HG03354 (cell line): ENCODE data around the gene MVK.

Source experiments
- ATAC-seq: cut with Tn5 transposase; IDR thresholded peaks from one replicate; pipeline ENCODE4 v1.9.1; 2021; ENCODE audit warnings: mild to moderate bottlenecking; ENCODE audit not compliant: unreplicated experiment, poor library complexity, severe bottlenecking

Gene MVK

DNA sequence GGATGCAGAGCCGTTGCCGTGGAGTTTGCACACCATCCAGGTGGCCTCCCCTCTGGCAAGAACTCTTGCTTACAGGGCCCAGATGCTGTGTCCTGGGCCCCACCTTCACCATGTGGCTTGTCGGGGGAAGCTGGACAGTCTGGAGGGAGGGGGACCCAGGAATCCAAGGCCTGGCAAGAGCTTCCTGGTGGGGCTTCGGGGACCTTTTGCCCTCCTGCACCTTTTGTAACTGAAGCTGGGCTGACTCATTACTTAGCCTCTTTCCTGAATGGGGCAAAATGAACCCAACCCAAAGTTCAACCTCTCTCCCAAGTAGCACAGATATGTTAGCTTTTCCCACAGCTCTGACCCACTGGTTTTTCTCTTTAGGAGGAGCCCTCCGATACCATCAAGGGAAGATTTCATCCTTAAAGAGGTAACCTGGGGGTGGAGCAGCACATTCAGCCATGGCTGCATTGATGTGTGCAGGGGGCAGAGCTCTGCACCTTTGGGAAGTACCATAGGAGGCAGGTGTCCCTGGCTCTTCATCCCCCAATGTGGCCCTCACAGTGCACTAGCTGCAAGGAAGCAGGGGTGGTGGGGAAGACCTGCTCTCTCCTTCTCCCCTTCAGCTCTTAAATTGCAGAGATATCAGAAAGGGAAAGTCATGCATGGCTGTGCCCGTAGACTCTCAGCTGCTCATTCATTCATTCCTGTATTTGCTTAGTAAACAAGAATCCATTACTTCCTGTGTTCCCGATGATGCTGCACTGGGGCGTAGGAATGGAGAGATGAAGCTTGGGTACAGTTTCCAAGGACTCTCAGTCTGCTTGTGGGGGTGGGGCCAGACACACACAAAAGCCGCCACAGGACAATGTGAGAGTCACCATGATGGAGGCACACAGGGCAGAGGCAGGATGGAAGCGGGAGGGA lies 13.0 kb downstream of the MVK start:
- no peak for ATAC-seq

DNA sequence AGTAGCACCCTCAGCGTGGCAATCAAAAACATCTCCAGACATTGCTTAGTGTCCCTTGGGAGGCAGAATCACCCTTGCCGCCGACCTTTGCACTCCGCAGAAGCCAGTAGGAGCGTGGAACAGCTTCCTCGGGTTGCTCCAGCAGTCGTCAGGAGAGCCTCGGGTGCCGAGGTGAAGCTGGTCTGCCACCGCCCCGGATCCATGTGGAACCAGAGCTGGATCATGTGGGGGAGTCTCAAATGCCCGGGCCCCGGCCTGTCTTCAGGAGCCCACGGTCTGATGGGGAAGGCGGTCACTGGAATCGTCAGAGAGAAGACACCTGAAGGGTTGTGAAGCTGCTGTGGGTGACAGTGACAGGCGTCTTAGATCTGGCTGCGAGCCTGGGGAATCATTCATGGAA lies 14.3 kb downstream of the MVK start:
- no peak for ATAC-seq

DNA sequence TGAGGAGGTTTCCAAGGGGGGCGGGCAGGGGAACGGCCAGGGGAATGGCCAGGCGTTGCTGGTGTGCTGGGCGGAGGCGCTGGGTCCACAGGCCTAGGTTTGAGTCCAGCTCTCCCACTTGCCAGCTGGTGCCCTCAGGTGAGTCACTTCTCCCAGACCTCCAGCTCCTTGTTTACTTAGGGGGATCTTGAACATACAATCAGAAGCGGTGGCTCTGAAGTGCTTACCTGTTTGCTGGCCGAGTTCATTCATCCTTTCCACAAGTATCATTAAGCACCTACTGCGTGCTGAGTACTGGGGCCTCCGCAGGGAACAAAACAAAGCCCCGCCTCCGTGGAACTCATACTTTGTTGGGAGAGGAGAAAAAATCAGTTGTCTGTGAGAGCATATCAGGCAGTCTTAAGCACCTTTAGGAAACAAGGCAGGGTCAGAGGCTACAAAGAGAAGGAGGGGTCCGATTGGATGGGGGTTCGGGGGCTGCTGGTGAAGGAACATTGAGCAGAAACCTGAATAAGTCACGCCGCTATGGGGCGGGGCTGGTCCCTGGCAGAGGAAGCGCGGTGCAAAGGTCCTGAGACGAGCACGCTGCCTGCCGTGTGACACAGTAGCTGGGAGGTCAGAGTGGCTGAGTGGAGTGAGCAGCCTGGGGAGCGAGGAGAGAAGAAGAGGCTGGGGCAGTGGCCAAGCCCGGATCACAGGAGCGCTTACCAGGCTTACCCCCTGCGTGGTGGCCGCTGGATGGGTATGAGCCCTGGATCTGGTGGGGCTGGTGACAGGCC lies 15.1 kb downstream of the MVK start:
- ATAC-seq = no peak

DNA sequence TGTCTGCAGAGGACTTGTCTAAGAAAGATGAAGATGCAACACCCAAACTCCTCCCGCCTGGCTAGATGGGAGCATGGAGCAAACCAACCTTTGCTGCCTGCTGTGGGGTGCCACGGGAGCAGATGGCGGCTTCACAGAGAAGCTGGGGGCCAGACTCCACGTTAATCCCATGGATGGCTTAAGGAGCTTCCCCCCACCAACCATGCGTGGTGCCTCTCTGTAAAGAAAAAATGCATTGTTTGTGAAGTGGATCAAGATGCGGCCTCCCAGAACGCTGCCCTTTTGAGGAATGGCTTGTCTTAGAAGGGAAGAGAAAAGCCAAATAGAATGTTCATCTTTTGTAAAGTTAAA lies 15.6 kb downstream of the MVK start:
- ATAC-seq = no peak

DNA sequence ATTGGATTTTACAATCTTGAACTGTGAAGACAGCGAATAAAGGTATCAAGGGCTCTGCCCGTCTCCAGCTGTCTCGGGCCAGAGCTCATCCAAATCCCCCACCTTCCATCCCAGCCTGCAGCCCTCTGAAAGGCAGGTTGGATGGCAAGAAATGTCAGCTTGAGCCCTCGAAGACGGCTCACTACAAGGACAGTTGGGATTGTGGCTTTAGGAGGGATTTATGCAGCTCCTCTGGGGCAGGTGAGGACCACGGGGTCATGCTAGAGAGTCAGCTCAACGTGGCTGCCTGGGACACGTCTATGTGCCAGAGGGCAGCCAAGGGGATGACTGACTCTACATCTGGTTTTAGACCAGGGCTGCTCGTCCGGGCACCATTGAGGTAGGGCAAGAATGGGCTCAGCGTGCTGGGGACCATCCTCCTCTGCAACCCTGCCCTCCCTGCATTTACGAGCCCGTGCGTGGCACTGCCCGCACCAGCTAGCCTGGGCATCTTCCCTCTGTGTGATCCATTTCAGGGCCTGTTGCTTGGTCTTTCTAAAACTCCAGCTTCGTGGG lies 16.2 kb downstream of the MVK start:
- no peak for ATAC-seq

DNA sequence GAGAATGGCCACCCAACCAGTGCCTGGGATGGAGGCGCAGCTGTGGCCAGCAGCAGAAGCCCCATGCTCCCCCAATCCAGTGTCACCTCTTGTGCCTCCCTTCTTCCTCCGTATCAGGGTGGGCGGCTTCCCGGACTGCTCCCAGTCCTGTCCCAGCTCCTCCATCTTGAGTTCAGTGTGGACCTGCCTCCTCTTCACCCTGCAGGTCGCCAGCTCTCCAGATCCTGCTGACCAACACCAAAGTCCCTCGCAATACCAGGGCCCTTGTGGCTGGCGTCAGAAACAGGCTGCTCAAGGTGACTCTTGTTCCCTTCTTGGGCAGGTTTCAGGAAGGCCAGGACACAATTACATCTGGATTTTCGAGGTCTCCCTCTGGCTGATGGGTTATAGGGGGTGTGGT lies 17.0 kb downstream of the MVK start:
- ATAC-seq = no peak

DNA sequence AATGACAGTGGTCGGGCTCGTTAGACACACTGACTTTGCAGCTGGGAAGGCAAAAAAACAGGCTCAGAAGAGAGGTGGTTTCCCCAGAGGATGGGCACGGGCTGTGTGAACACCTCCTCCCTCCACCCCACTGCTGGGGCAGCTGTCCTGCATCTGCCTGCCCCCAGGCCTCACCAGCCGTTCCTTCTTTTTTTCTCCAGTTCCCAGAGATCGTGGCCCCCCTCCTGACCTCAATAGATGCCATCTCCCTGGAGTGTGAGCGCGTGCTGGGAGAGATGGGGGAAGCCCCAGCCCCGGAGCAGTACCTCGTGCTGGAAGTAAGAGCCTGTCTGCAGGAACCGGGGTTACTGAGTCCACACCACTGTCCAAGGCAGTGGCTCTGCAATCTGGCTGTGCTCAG lies 17.4 kb downstream of the MVK start:
- ATAC-seq = no peak

DNA sequence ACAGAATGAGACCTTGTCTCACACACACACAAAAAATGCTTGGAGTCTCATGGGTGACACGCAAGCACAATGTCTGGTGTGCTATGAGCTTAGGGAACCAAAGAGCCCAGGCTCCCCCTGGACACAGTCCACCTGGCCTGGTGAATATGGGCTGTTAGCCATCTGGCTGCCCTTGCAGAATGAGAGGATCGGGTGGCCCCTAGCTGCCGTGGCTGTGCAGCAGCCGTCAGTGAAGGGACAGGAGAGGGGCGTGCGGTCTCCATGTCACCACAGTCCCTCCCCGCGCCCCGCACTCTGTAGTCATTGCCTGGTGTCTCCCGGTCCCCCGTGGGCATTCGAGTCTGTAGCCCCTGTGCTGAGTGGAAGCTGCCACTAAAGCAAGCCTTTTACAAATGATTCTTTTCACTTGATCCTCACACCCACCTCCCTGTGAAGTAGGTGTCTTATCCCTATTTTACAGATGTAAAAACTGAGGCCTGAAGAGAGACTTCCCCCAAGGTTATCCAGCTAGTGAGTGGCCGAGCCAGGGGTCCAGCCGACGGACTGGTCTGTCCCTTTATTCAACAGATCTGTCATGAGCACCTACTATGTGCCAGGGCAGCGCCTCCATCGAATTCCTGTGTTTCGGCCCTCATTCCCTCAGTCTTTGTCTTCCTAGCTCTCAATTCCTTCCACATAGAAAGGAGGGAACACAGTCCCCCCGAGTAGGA lies 18.8 kb downstream of the MVK start:
- no peak for ATAC-seq

DNA sequence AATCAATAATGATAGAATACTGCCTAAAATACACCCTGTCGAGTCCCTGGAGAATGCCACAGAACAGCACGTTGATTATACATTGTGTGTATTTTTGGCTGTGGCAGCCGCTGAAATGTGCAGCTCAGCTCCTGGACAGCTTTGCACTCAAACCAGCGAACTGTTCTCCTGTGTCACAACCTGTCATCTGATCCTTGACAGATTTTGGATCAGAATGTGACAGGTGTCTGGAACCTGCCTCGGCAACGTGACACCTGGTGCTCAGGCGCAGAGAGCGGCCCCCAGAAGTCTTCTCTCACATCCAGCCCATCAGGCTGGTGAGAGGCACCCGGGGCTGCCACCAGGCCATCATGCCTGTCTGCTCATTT lies 19.3 kb downstream of the MVK start:
- ATAC-seq = no peak

DNA sequence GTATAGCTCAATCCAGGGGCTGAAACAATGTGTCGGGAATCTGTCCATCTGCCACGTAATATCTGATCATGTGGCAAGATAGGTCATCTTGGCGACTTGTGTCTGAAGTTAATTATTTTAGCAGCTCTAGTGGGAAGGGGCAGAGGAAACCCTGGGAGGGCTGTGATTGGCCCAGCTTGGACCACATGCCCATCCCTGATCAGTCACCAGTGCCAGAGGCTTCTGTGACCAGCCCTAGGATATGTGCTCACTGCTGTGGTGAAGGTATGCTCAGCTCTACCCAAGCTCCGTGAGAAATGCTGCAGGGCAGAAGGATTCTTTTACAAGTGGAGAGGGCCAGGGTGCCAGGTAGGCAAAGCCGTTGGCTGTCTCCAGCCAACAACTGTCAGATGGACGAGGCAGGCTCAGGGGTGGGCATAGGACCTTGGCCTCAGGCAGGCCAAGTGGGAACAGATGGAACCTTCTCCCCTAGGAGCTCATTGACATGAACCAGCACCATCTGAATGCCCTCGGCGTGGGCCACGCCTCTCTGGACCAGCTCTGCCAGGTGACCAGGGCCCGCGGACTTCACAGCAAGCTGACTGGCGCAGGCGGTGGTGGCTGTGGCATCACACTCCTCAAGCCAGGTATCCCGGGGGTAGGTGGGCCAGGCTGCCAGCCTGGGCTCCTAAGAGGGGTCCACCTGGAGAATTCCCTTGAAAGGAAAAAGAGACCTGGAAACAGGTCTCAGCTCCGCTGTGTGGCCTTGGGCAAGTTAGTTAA lies 21.1 kb downstream of the MVK start:
- no peak for ATAC-seq

DNA sequence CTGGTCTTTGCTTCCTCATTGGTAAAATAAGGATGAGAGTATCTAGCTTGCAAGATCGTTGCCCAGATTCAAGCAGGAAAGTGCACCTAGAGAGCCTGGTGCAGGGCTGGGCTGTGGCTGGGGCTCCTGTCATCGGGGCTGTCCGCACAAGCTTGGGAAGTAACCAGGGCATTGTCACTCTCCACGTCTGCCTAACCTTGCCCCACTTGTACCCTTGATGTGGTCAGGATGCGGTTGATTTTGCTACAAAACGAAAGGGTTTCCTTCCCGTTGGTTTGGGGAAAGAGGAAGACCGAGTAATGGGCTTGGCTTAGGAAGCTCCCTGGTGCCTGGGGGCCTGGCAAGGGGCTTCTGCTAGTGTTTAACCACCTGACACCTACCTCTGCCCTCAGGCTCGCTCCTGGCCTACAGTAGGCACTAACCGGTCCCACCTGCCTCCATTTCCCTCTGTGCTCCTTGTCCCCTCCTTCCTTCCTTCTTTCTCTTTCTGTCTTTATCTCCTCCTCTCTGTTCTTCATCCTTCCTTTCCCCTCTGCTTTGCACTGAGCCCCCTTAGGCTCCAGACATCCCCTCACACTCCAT lies 21.8 kb downstream of the MVK start:
- ATAC-seq = no peak

DNA sequence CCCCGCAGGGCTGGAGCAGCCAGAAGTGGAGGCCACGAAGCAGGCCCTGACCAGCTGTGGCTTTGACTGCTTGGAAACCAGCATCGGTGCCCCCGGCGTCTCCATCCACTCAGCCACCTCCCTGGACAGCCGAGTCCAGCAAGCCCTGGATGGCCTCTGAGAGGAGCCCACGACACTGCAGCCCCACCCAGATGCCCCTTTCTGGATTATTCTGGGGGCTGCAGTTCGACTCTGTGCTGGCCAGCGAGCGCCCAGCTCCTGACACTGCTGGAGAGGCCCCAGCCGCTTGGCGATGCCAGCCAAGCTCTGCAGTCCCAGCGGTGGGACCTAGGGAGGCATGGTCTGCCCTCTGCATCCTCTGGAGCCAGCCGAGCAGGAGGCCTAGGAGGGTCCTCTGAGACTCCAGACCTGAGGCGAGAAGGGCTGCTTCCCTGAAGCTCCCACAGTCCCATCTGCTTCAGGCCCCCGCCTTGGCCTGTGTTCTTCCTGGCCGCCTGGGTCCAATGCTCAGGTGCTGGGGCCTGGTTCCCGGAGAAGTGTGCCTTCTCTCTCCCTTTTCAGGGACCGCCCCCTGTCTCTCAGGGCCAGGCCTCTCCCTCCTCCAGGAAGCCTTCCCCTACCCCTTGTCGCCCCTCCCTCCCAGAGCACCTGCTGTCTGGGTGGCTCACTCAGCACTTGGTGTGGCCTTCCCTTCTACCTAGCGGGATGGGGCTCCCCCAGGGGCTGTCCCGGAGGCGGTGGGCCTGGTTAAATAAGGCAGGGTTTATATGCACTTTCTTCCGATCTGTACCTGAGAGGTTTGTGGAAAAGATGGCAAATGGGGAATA lies 23.0 kb downstream of the MVK start:
- ATAC-seq = no peak

DNA sequence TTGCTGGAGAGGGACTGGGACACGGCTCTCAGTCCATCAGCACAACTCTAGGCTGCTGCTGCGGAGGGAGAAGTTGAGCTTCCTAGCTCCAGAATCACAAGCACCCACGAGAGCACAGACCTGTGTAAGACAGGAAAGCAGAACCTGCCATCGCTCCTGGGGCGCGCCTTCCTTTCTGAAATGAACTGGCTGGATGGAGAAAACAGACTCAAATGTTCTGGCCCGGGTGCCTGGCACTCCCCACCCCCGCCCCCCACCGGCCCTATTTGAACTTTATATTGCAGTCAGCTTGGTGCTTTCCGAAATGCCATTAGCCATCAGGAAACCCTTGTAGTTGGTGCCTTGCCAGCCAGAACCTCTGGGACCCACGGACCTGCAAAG lies 23.8 kb downstream of the MVK start:
- ATAC-seq = no peak

DNA sequence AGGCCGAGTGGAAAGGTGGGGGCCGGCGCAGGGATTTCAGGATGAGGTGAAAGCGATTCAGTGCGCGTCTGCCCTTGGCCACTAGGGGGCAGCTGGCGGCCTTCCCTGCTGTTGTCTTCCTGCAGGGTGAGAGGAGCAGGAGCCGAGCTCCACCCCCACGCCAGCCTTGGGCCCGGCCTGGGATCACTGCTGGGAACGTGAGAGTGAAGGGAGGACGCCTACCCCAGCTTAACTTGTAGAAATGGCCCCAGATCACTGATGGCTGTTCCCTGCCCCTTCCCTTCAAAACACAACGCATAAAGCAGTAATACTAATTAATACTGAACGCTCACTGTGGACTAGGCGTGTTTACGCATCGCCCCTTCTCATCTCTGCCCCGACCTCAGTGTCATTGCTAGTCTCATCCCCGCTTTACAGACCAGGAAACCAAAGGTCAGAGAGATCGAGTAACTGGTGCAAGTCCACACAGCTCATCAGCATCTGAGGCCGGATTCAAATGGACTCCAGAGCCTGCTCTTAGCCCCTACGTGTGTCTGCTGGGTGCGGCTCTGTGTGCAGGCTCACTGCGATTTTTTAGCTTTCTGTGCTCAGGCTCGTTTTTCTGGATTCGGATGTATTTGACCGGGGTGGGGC lies 24.3 kb downstream of the MVK start:
- ATAC-seq = no peak

DNA sequence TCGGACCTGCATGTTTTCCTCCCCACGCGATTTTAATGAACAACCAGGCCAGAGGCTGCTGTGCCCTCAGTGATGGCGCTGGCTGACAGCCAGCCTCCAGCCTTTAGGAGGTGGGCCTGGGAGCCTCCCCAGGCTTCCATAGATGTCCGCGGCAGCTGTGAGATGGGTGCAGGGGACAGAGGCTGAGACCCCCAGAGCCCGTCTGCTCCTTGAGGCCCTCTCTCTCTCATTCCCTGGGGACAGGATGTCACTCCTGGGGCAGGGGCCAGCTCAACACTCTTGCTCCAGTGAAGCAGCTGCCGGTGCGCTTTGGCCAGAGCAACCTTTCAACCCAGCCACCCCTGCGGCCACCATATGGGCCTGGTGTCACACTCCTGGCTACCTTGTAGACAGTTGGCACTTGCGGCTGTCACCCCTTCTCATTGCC lies 24.8 kb downstream of the MVK start:
- no peak for ATAC-seq

DNA sequence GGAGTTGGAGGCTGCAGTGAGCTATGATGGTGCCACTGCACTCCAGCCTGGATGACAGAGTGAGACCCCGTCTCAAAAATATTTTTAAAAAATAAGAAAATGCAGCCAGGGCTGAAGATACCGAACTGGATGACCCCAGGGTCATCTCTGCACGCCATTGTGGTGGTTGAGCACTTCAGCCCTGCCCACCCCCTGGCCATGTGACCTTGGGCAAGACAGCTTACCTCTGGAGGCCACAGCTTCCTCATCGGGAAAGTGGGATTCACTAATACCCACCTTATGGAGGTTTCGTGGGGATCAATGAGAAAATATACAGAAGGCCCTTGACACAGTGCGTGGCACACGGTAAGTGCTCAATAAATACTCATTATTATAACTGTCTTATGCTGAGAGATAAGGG lies 25.5 kb downstream of the MVK start:
- ATAC-seq = no peak

DNA sequence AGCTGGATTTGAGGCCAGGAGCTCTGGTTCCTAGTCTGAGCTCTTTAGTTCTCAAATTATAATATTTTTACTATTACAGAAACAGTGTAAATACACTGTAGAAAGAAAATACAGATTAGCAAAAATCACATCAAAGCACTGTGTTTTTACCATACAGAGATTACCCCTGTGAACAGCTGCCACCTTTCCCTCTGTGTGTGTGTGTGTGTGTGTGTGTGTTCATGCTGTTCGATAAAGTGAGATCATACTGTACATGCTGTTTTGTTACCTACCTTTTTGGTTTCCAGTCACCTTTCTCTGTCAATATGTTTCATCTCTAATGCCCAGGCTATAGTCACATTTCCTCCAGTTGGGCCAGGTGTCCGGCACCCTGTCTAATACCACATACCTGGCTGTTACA lies 26.9 kb downstream of the MVK start:
- no peak for ATAC-seq

DNA sequence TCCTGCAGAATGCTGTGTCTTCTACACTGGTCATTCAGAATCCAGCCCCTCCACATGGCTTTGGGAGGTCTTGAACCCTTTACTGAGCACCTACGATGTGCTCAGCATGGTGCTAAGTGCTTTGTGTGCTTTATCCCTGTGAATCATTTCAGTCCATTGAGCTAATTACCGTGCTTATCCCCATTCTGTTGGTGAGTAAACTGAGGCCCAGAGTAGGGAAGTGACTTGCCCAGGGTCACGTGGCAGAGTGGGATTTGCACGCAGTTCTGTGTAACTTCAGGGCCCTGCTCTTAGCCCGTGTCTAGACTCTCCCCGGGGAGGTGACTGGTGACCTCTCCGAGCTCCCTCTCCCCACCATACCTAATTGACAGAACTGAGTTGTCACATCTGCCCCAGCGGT lies 27.4 kb downstream of the MVK start:
- ATAC-seq = no peak
